HUES6 (cell line): ENCODE results near the gene BRWD1.

Experiments used
- H3K27ac ChIP-seq: 2 replicates; pipeline ENCODE4 v1.7.0; 2013; ENCODE audit warnings: low read depth, mild to moderate bottlenecking, low read length, inconsistent platforms
- H3K27me3 ChIP-seq: 2 replicates; pipeline ENCODE4 v1.6.1; 2013; ENCODE audit warnings: low read length; ENCODE audit not compliant: control insufficient read depth, insufficient read depth
- H3K36me3 ChIP-seq: 2 replicates; pipeline ENCODE4 v1.6.1; 2013; ENCODE audit warnings: low read length; ENCODE audit not compliant: control insufficient read depth, insufficient read depth
- H3K4me1 ChIP-seq: 2 replicates; pipeline ENCODE4 v1.6.1; 2013; ENCODE audit warnings: low read length; ENCODE audit not compliant: control insufficient read depth, insufficient read depth
- H3K4me3 ChIP-seq: 2 replicates; pipeline ENCODE4 v1.5.1; 2013; ENCODE audit warnings: low read depth, low read length
- H3K9ac ChIP-seq: one replicate; pipeline ENCODE4 v1.6.1; 2013; ENCODE audit warnings: mild to moderate bottlenecking, low read length
- H3K9me3 ChIP-seq: 2 replicates; pipeline ENCODE4 v1.6.1; 2013; ENCODE audit warnings: low read depth, low read length; ENCODE audit not compliant: control insufficient read depth, insufficient read depth

The BRWD1 gene

DNA sequence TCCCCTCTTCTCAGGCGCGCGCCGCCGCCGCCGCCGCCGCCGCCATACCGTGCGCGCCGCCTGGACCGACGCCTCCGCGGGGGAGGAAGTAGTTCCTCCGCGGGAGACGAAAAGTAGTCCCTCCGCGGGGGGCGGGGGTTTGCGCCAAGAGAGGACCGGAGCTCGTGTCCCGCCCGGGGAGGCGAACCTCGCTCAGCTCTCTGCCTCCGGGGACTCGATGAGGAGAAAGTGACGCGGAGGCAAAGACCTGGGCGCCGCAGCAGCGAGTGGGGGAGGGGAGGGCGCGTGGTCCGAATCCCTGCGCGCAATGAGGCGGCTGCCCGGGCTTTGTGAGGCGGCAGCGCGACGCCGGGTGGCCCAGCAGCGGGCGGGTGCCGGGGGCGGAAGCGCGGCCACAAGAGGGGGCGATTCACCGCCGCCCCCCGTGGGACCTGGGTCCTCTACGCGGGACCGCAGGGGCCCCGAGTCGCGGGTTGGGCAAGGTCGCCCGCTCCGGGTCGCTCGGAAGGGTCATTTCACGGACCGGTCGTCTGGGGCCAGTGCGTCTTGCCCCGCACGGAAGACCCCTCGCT, at the start of gene BRWD1:
TSS of gene BRWD1 (minus strand) at position 62 of the 572 bp plus-strand sequence. CDS start 141 bp downstream, outside the sequence.
- Histone ChIP-seq H3K9ac (peak within 1 kb of the TSS; percentile 99), H3K4me3 (peak within 1 kb of the TSS; percentile 70), H3K27ac (peak within 1 kb of the TSS; percentile 100), H3K36me3 (peaks cover 24% of the 10 kb centered on the region), H3K9me3 (no peaks in the 10 kb centered on the region), H3K27me3 (no peaks in the 10 kb centered on the region), H3K4me1 (peaks cover 11% of the 10 kb centered on the region)

- Histone ChIP-seq H3K4me1 (no peaks in the 10 kb centered on the region), H3K9ac (no peak overlapping the region), H3K36me3 (no peaks in the 10 kb centered on the region), H3K27me3 (no peaks in the 10 kb centered on the region), H3K27ac (no peak overlapping the region), H3K4me3 (no peak overlapping the region), H3K9me3 (no peaks in the 10 kb centered on the region)
Measured at GRCh38 chr21:39362733-39363132, 49.3 kb upstream of the BRWD1 start.

DNA sequence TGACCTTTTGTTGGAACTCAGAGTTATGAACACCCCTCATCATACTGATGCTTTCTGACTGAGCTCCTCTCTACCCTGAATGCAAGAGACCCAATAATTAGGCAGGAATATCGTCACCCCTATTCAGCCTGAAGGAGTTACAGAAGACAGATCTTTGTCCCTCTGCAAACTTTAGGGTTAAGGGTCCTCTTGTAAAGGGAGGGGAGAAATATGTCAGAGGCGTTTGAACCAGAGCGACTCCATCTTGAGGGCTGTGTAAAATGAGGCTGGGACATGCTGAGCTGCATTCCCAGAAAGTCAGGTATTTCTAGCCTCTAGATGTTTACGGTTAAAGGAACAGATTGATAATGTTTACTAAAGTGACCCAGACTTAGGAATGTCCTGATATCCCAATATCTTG, 46.0 kb upstream of the BRWD1 start:
- Histone ChIP-seq H3K4me3 (no peak overlapping the region), H3K36me3 (no peaks in the 10 kb centered on the region), H3K9me3 (no peaks in the 10 kb centered on the region), H3K27me3 (no peaks in the 10 kb centered on the region), H3K4me1 (no peaks in the 10 kb centered on the region), H3K9ac (no peak overlapping the region), H3K27ac (no peak overlapping the region)

- Histone ChIP-seq H3K27me3 (no peaks in the 10 kb centered on the region), H3K4me3 (no peak overlapping the region), H3K9me3 (no peaks in the 10 kb centered on the region), H3K36me3 (0 out of 2 replicates have a peak, but pooled peaks cover under 1% of the 10 kb centered on the region), H3K4me1 (peaks cover 10% of the 10 kb centered on the region), H3K9ac (no peak overlapping the region), H3K27ac (no peak overlapping the region)
Measured at GRCh38 chr21:39353295-39353694, 39.9 kb upstream of the BRWD1 start.

DNA sequence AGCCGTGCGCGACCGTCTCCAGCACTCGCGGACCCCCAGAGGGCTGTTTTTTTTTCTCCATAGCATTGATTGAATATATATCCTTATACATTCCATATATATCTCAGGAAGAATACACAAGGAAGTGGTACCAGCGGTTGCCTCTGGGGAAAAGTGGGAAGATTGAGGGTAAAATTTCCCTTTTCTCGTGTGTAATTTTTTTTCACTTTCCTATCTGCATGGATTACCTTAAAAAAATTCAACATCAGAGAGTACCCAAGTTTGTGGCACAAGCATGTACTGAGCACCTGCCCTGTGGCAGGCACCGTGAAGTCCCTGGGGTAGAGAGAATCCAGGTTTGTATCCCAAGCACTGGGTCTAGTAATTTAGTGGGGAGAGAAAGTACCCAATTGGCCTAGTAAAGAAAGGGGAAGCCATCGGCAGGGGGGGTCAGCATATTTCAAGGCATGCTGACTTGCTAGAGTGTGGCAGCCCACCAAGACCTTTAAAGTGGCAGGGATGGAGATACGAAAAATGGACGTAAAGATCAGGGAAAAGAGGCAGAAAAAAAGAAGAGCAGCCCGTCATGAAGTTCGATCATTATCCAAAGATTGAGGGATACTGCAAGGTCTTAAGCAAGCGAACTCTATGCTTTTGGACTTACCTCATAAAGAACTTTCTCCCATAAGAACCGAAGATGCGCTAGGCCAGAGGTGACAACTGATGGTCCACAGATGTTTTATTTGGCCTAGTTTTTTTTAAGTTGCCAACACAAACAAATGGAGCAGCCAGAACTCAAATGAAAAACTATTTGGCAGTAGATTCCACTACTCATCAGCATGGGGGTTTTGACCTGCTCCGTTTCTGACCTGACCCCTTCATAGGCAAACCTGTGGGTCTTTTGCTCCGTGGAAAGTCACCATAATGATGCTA, 36.9 kb upstream of the BRWD1 start:
- Histone ChIP-seq H3K4me3 (peak overlapping the region; percentile 69), H3K27me3 (no peaks in the 10 kb centered on the region), H3K9ac (peak overlapping the region; percentile 80), H3K9me3 (no peaks in the 10 kb centered on the region), H3K27ac (peak overlapping the region; percentile 27; the same call in 1 of the 2 replicates), H3K4me1 (peaks cover 28% of the 10 kb centered on the region), H3K36me3 (peaks cover 30% of the 10 kb centered on the region)

DNA sequence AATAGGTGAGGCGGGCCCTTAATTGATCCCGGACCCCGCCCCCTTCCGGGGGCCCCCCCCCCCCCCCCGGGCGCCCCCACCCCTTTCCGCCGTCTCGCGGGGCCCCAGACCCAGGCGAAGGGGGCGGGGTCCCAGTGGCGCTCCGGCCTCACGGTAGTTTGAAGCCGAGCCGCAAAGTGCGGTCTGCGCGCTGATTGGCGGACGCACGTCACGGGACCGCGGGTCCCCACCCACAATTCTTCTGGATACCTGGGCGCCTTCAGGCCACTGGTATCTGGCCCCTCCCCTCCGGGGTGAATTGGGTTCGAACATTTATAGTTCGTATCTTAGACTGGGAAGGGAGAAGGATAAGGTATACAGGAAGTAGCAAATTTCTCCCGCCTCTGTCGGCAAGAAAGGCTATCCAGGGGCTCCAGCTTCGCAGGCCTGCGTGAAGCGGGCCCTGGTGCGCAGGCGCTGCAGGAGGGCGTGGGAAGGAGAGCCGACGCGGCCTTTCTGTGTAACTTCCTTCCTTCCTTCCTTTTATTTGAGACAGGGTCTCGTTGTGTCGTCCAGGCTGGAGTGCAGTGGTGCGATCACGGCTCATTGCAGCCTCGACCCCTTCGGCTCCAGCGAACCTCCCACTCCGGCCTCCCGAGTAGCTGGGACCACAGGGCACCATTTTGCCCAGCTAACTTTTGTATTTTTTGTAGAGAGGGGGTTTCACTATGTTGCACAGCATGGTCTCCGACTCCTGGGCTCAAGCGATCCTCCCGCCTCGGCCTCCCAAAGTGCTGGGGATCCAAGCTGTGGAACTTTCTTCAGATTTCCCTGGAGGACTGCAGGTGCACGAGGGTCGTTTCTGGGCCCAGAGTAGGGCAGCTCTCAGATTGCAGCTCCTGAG, 36.0 kb upstream of the BRWD1 start:
- Histone ChIP-seq H3K27ac (peak overlapping the region; percentile 27; the same call in 1 of the 2 replicates), H3K4me1 (peaks cover 34% of the 10 kb centered on the region), H3K9ac (peak overlapping the region; percentile 80), H3K36me3 (peaks cover 39% of the 10 kb centered on the region), H3K4me3 (peak overlapping the region; percentile 69), H3K27me3 (no peaks in the 10 kb centered on the region), H3K9me3 (no peaks in the 10 kb centered on the region)

- H3K9ac ChIP-seq, result peak within 1 kb of the TSS; percentile 92
- peaks cover 48% of the 10 kb centered on the region for H3K36me3 ChIP-seq
- H3K4me3 ChIP-seq, result peak within 1 kb of the TSS; percentile 88
- no peaks in the 10 kb centered on the region for H3K27me3 ChIP-seq
- peak within 1 kb of the TSS; percentile 91 for H3K27ac ChIP-seq
- H3K9me3 ChIP-seq, result no peaks in the 10 kb centered on the region
- H3K4me1 ChIP-seq, result peaks cover 36% of the 10 kb centered on the region
Measured at GRCh38 chr21:39348355-39349210, 35.2 kb upstream of the BRWD1 start, which contains the start of gene HMGN1. HMGN1 (minus strand) TSS chr21:39349088; CDS start chr21:39348917, 171 bp downstream.

- Histone ChIP-seq H3K36me3 (peaks cover 54% of the 10 kb centered on the region), H3K9ac (peak overlapping the region; percentile 92), H3K4me1 (peaks cover 40% of the 10 kb centered on the region), H3K9me3 (no peaks in the 10 kb centered on the region), H3K4me3 (peak overlapping the region; percentile 88), H3K27ac (peak overlapping the region; percentile 91), H3K27me3 (no peaks in the 10 kb centered on the region)
Measured at GRCh38 chr21:39348040-39348354, 34.6 kb upstream of the BRWD1 start.

GRCh38 chr21:39347537-39347936, 34.1 kb upstream of the BRWD1 start:
- H3K27ac ChIP-seq, result peak overlapping the region; percentile 91; the same call in 1 of the 2 replicates
- H3K4me1 ChIP-seq, result peaks cover 40% of the 10 kb centered on the region
- H3K4me3 ChIP-seq, result peak overlapping the region; percentile 88
- H3K9ac ChIP-seq, result peak overlapping the region; percentile 92
- peaks cover 55% of the 10 kb centered on the region for H3K36me3 ChIP-seq
- no peaks in the 10 kb centered on the region for H3K9me3 ChIP-seq
- no peaks in the 10 kb centered on the region for H3K27me3 ChIP-seq
